Loucy (cell line): Measurements from ENCODE around the gene DLGAP1.

ENCODE experiments used
- H2AFZ ChIP-seq: fragments of 200-600 bp; sonication (generic); 2 replicates; pipeline ENCODE4 v1.6.0; 2016; ENCODE audit warnings: antibody characterized with exemption, mild to moderate bottlenecking, low read length, moderate library complexity
- H3F3A ChIP-seq: fragments of 200-600 bp; 2 replicates; pipeline ENCODE4 v1.6.0; 2016; ENCODE audit warnings: antibody characterized with exemption, low read depth, mild to moderate bottlenecking
- H3K27me3 ChIP-seq: fragments of 200-600 bp; sonication (generic); 2 replicates; pipeline ENCODE4 v1.6.1; 2014; ENCODE audit warnings: low read length, mild to moderate bottlenecking; ENCODE audit not compliant: insufficient read depth, poor library complexity, severe bottlenecking
- H3K36me3 ChIP-seq: fragments of 200-600 bp; sonication (generic); 2 replicates; pipeline ENCODE4 v1.6.1; 2016; ENCODE audit warnings: low read length; ENCODE audit not compliant: insufficient read depth
- H3K4me1 ChIP-seq: fragments of 200-600 bp; sonication (generic); 2 replicates; pipeline ENCODE4 v1.5.1; 2014; ENCODE audit warnings: low read length, mild to moderate bottlenecking; ENCODE audit not compliant: insufficient read depth, poor library complexity, severe bottlenecking
- H3K4me2 ChIP-seq: fragments of 200-600 bp; sonication (generic); 2 replicates; pipeline ENCODE4 v1.6.0; 2014; ENCODE audit warnings: antibody characterized with exemption, low read length, low read depth, mild to moderate bottlenecking; ENCODE audit not compliant: poor library complexity, severe bottlenecking
- H3K4me3 ChIP-seq: fragments of 200-600 bp; sonication (generic); 2 replicates; pipeline ENCODE4 v1.5.1; 2014; ENCODE audit warnings: low read length, mild to moderate bottlenecking, mixed read lengths; ENCODE audit not compliant: poor library complexity, severe bottlenecking
- H3K79me2 ChIP-seq: fragments of 200-600 bp; sonication (generic); 2 replicates; pipeline ENCODE4 v1.6.1; 2014; ENCODE audit warnings: low read length; ENCODE audit not compliant: insufficient read depth
- H3K9ac ChIP-seq: fragments of 200-600 bp; sonication (generic); 2 replicates; pipeline ENCODE4 v1.6.0; 2014; ENCODE audit warnings: mild to moderate bottlenecking, low read depth, low read length, moderate library complexity; ENCODE audit not compliant: poor library complexity, severe bottlenecking
- H3K9me2 ChIP-seq: fragments of 200-600 bp; sonication (generic); replicated peaks from 2 replicates; pipeline ENCODE4 v1.6.1; 2016; ENCODE audit warnings: low read depth, low read length, mixed read lengths
- H3K9me3 ChIP-seq: fragments of 200-600 bp; sonication (generic); 2 replicates; pipeline ENCODE4 v1.6.1; 2014; ENCODE audit warnings: mild to moderate bottlenecking, antibody characterized with exemption, low read length, low read depth; ENCODE audit not compliant: insufficient read depth
- H4K20me1 ChIP-seq: fragments of 200-600 bp; sonication (generic); 2 replicates; pipeline ENCODE4 v1.6.0; 2014; ENCODE audit warnings: antibody characterized with exemption, low read length, mild to moderate bottlenecking; ENCODE audit not compliant: insufficient read depth, poor library complexity, severe bottlenecking
- EZH2phosphoT487 ChIP-seq: fragments of 200-600 bp; IDR thresholded peaks from 2 replicates; pipeline ENCODE4 v1.6.1; 2018; ENCODE audit warnings: antibody characterized with exemption, mild to moderate bottlenecking, moderate library complexity, borderline replicate concordance
- TF ChIP-seq, protein P1 (sequence below): fragments of 200-600 bp; sonication (generic); conservative IDR thresholded peaks from 2 replicates; pipeline ENCODE4 v1.5.1; 2014; ENCODE audit warnings: mild to moderate bottlenecking, antibody characterized with exemption, low read length

Gene DLGAP1

DNA sequence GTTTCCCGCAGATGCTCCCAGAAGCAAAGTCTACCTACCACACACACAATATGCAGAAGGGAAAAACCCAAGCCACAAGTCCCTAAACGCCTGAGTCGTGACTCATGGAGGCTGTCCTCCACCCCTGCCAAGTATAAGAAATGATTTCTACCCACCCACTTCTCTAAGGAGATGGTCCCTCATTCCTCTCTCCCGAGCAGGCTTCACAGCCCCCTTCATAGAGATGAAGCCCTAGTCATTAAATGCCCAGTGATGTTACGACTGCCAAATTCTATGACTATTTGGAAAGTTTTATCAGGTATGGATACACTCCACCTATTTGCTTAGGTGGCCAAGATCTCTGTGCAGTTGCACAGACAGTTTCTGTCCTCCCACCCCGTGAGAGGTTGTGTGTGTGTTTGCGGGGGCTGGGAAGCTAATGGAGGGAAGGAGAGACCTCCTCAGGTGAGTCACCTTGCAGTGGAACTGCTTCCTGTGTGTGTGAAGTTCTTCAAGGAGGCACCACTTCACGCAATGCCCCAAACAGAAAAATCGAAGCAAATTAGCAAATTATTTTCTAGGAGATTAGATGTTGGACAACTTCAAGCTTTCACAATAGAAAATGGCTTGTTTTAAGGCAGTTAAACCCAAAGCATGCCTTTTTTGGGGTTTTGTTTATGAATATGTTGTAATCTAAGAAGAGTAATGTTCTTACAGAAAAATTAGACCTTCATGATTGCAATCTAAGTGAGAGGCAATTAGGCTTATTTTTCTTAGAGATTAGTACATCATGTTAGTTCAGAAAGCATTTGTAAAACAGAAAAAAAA lies 830.0 kb downstream of the DLGAP1 start:
- Histone ChIP-seq H3F3A (no peaks in the 10 kb centered on the region), H3K4me2 (peak overlapping the region; percentile 6), H3K4me3 (no peak overlapping the region), H3K4me1 (peaks cover 10% of the 10 kb centered on the region), H3K9ac (no peak overlapping the region), H3K9me2 (no peaks in the 10 kb centered on the region), H2AFZ (peak overlapping the region; percentile 4; the same call in 1 of the 2 replicates), H3K9me3 (no peaks in the 10 kb centered on the region), H3K27me3 (no peaks in the 10 kb centered on the region), H3K79me2 (no peaks in the 10 kb centered on the region), H4K20me1 (no peaks in the 10 kb centered on the region), H3K36me3 (no peaks in the 10 kb centered on the region)
- TF ChIP-seq, protein P1, sequence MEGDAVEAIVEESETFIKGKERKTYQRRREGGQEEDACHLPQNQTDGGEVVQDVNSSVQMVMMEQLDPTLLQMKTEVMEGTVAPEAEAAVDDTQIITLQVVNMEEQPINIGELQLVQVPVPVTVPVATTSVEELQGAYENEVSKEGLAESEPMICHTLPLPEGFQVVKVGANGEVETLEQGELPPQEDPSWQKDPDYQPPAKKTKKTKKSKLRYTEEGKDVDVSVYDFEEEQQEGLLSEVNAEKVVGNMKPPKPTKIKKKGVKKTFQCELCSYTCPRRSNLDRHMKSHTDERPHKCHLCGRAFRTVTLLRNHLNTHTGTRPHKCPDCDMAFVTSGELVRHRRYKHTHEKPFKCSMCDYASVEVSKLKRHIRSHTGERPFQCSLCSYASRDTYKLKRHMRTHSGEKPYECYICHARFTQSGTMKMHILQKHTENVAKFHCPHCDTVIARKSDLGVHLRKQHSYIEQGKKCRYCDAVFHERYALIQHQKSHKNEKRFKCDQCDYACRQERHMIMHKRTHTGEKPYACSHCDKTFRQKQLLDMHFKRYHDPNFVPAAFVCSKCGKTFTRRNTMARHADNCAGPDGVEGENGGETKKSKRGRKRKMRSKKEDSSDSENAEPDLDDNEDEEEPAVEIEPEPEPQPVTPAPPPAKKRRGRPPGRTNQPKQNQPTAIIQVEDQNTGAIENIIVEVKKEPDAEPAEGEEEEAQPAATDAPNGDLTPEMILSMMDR = no peak
- TF ChIP-seq EZH2phosphoT487 = no peak

DNA sequence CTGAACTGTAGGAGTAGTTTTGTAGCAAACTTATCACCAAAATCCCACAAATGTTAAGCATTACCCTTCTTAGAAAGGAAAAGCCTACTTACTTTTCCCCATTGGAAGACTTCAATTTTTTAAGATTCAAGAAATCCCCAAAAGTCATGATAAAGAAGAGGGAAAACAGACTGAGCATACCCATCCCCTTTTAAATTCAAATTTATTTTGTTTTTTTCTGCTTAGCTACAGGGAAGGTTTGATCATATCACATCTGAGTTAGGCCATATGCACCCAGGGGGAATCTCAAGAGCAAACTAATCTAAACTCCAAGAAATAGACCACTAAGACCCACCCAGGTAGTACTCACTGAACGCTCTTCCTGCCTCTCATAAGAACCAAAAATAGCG lies 830.6 kb downstream of the DLGAP1 start:
- Histone ChIP-seq H3K9me2 (no peaks in the 10 kb centered on the region), H3K36me3 (no peaks in the 10 kb centered on the region), H3K9ac (no peak overlapping the region), H2AFZ (0 out of 2 replicates have a peak overlapping the region, but pooled peaks have one; percentile 4), H3K4me1 (peaks cover 10% of the 10 kb centered on the region), H3K9me3 (no peaks in the 10 kb centered on the region), H4K20me1 (no peaks in the 10 kb centered on the region), H3K79me2 (no peaks in the 10 kb centered on the region), H3K4me2 (peak overlapping the region; percentile 6), H3K27me3 (no peaks in the 10 kb centered on the region), H3F3A (no peaks in the 10 kb centered on the region), H3K4me3 (no peak overlapping the region)
- no peak for TF ChIP-seq EZH2phosphoT487

DNA sequence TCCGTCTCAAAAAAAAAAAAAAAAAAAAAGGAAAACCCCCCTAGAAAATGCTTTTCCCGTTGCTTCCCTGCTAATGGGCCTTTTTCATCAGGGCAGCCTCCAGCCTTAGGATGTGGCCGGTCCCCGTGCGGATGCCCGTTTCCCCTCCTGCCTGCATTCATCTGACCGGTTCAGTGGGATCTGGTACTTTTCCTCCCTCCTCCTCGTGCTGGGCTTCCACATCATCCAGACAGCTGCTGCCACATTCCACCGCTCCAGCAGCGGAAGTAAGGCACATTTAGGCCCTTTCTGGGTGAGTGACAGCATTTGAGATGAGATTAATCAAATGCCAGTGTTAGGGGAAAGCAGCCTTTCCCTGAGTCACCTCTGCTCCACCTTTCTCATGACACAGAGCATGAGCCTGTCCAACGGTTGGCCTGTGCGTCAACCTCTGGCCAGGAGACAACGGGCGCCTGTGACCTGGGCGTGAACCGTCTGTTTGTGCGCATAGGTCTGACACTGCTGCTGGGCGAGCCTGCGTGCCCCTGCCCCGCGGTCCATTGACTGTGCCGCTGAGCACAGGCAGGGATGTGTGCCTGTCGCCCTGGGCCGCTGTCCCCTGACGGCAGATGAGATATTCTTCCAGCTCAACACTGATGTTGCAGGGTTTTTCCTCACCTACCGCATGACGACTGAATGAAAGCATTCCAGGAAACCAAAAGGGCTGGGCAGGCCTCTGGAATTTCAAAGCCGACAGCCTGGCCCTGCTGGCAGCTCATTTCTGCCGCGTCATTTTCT lies 831.1 kb downstream of the DLGAP1 start:
- Histone ChIP-seq H4K20me1 (no peaks in the 10 kb centered on the region), H3K27me3 (no peaks in the 10 kb centered on the region), H3K36me3 (no peaks in the 10 kb centered on the region), H3K79me2 (no peaks in the 10 kb centered on the region), H3K9me3 (no peaks in the 10 kb centered on the region), H3K9me2 (no peaks in the 10 kb centered on the region), H2AFZ (no peak overlapping the region), H3K4me2 (peak overlapping the region; percentile 6), H3K4me3 (no peak overlapping the region), H3K4me1 (peaks cover 10% of the 10 kb centered on the region), H3K9ac (no peak overlapping the region), H3F3A (no peaks in the 10 kb centered on the region)
- TF ChIP-seq EZH2phosphoT487 = no peak
- TF ChIP-seq, protein P1 = no peak
